ENCODE results near the gene PTPRG. TPM values are rescaled to one million over a fixed set of nuclear protein-coding genes. Genes with fewer than 3 reads are reported as not detected.

The PTPRG gene
- total RNA-seq, 2 experiments from 2014 or later = 0.13 to 0.70 TPM

- POLR2A ChIA-PET = no interaction called here
- Histone ChIP-seq H3K9me3 (ENCODE audit: low read length) (no peaks in the 10 kb centered on the region), H3K4me1 (ENCODE audit: insufficient read depth, low read length, poor library complexity, severe bottlenecking) (no peaks in the 10 kb centered on the region), H3K4me3 (ENCODE audit: low read depth, low read length, poor library complexity, severe bottlenecking) (no peak overlapping the region), H4K20me1 (ENCODE audit: insufficient read depth, low read length) (no peaks in the 10 kb centered on the region), H2AFZ (ENCODE audit: low read length) (no peak overlapping the region), H3K36me3 (ENCODE audit: insufficient read depth, low read length) (no peaks in the 10 kb centered on the region), H3K79me2 (ENCODE audit: insufficient read depth, low read depth, low read length) (no peaks in the 10 kb centered on the region), H3K27ac (ENCODE audit: low read depth, low read length, poor library complexity, severe bottlenecking) (no peak overlapping the region), H3K4me2 (ENCODE audit: low read length) (no peak overlapping the region), H3K9me2 (ENCODE audit: insufficient read depth, low read length) (no peaks in the 10 kb centered on the region)
- CTCF ChIA-PET (ENCODE audit: unreplicated experiment) = no interaction called here
- intact Hi-C loops (cut with micrococcal nuclease; ENCODE audit: unreplicated experiment) = no loop called here
- no peak for TF ChIP-seq EZH2phosphoT487 (IDR thresholded peaks at IDR 0.05; ENCODE audit: borderline replicate concordance, low read depth, low read length)
- TF ChIP-seq, protein P1, sequence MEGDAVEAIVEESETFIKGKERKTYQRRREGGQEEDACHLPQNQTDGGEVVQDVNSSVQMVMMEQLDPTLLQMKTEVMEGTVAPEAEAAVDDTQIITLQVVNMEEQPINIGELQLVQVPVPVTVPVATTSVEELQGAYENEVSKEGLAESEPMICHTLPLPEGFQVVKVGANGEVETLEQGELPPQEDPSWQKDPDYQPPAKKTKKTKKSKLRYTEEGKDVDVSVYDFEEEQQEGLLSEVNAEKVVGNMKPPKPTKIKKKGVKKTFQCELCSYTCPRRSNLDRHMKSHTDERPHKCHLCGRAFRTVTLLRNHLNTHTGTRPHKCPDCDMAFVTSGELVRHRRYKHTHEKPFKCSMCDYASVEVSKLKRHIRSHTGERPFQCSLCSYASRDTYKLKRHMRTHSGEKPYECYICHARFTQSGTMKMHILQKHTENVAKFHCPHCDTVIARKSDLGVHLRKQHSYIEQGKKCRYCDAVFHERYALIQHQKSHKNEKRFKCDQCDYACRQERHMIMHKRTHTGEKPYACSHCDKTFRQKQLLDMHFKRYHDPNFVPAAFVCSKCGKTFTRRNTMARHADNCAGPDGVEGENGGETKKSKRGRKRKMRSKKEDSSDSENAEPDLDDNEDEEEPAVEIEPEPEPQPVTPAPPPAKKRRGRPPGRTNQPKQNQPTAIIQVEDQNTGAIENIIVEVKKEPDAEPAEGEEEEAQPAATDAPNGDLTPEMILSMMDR (conservative IDR thresholded peaks at IDR 0.05; ENCODE audit: low read length) = no peak
- BruUV-seq (replicated peaks) = no TSS peak
- no peak for DNase-seq (ENCODE audit: low spot score)
Measured at GRCh38 chr3:62153231-62153630, 591.9 kb downstream of the PTPRG start.

- CTCF ChIA-PET (ENCODE audit: unreplicated experiment) = no interaction called here
- Histone ChIP-seq H3K4me1 (ENCODE audit: insufficient read depth, low read length, poor library complexity, severe bottlenecking) (no peaks in the 10 kb centered on the region), H2AFZ (ENCODE audit: low read length) (no peak overlapping the region), H3K4me2 (ENCODE audit: low read length) (no peak overlapping the region), H3K79me2 (ENCODE audit: insufficient read depth, low read depth, low read length) (no peaks in the 10 kb centered on the region), H4K20me1 (ENCODE audit: insufficient read depth, low read length) (no peaks in the 10 kb centered on the region), H3K9me2 (ENCODE audit: insufficient read depth, low read length) (no peaks in the 10 kb centered on the region), H3K36me3 (ENCODE audit: insufficient read depth, low read length) (no peaks in the 10 kb centered on the region), H3K4me3 (ENCODE audit: low read depth, low read length, poor library complexity, severe bottlenecking) (no peak overlapping the region), H3K27ac (ENCODE audit: low read depth, low read length, poor library complexity, severe bottlenecking) (no peak overlapping the region), H3K9me3 (ENCODE audit: low read length) (no peaks in the 10 kb centered on the region)
- no peak for DNase-seq (ENCODE audit: low spot score)
- BruUV-seq (replicated peaks) = no TSS peak
- intact Hi-C loops (cut with micrococcal nuclease; ENCODE audit: unreplicated experiment) = no loop called here
- POLR2A ChIA-PET = no interaction called here
- no peak for TF ChIP-seq EZH2phosphoT487 (IDR thresholded peaks at IDR 0.05; ENCODE audit: borderline replicate concordance, low read depth, low read length)
- TF ChIP-seq, protein P1 (conservative IDR thresholded peaks at IDR 0.05; ENCODE audit: low read length) = no peak
Measured at GRCh38 chr3:62154457-62155148, 593.2 kb downstream of the PTPRG start.

DNA sequence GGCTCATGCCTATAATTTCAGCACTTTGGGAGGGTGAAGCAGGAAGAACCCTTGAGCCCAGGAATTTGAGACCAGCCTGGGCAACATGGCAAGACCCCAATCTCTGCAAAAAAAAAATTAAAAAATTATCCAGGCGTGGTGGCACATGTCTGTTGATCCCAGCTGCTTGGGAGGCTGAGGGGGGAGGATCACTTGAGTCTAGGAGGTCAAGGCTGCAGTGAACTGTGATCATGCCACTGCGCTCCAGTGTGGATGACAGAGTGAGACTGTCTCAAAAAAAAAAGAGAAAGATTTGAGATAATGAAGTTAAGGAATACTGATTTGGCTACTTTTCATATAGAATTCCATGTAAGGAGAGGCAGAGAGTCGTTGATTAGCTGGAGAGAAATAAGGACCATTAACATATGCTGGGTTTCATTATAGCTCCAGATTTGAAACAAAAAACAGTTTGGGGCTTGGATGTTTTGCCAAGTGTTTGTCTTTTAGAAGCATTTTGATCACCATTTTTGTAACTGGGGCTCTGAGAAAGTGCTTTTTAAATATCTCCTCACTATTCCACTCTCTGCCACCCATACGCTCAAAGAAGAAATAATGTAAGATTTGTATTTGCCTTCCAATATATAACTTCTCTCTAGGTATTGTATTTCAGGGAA, 597.8 kb downstream of the PTPRG start:
- H2AFZ ChIP-seq (ENCODE audit: low read length) = no peak overlapping the region
- H3K79me2 ChIP-seq (ENCODE audit: insufficient read depth, low read depth, low read length) = no peaks in the 10 kb centered on the region
- H3K4me2 ChIP-seq (ENCODE audit: low read length) = no peak overlapping the region
- no peaks in the 10 kb centered on the region for H3K9me3 ChIP-seq (ENCODE audit: low read length)
- BruUV-seq (replicated peaks) = no TSS peak
- no peaks in the 10 kb centered on the region for H3K36me3 ChIP-seq (ENCODE audit: insufficient read depth, low read length)
- intact Hi-C loops (cut with micrococcal nuclease; ENCODE audit: unreplicated experiment) = no loop called here
- no peaks in the 10 kb centered on the region for H4K20me1 ChIP-seq (ENCODE audit: insufficient read depth, low read length)
- no peaks in the 10 kb centered on the region for H3K9me2 ChIP-seq (ENCODE audit: insufficient read depth, low read length)
- no peak overlapping the region for H3K27ac ChIP-seq (ENCODE audit: low read depth, low read length, poor library complexity, severe bottlenecking)
- TF ChIP-seq, protein P1 (conservative IDR thresholded peaks at IDR 0.05; ENCODE audit: low read length) = no peak
- TF ChIP-seq EZH2phosphoT487 (IDR thresholded peaks at IDR 0.05; ENCODE audit: borderline replicate concordance, low read depth, low read length) = no peak
- H3K4me3 ChIP-seq (ENCODE audit: low read depth, low read length, poor library complexity, severe bottlenecking) = no peak overlapping the region
- DNase-seq (ENCODE audit: low spot score) = no peak
- H3K4me1 ChIP-seq (ENCODE audit: insufficient read depth, low read length, poor library complexity, severe bottlenecking) = no peaks in the 10 kb centered on the region
- ChIA-PET POLR2A (no interaction called here), CTCF (ENCODE audit: unreplicated experiment) (no interaction called here)
